Endothelial cell of umbilical vein (primary cell): ENCODE data around the gene ASB2. TPM values are rescaled to one million over a fixed set of nuclear protein-coding genes. Genes with fewer than 3 reads are reported as not detected.

Experiments
- BruUV-seq: library from RNA; stranded (reverse); fragments of 400-500 nt; replicated peaks from 2 replicates; lab custom pipeline; 2021; lab: Mats Ljungman, UMichigan
- CTCF ChIA-PET: fragments of 300-600, 350-600 bp; sonication (Branson Sonifier 250); formaldehyde crosslinking; loops from one replicate; lab custom pipeline; 2021; ENCODE audit warnings: antibody characterized with exemption, inconsistent platforms; lab: Charles Lee
- POLR2A ChIA-PET: fragments of 300-600, 350-600 bp; sonication (Branson Sonifier 250); formaldehyde crosslinking; loops from one replicate; lab custom pipeline; 2021; ENCODE audit warnings: antibody characterized with exemption, inconsistent platforms; lab: Charles Lee
- DNase-seq: peaks from one replicate; pipeline ENCODE4 v3.0.0-alpha.2; 2011; ENCODE audit warnings: low read depth, low spot score
- FAIRE-seq: peaks from 2 replicates; lab custom pipeline; 2011; peaks lifted over from hg19 to GRCh38; lab: Jason Lieb, UNC
- H2AFZ ChIP-seq: 2 replicates; pipeline ENCODE4 v1.6.0; 2012; ENCODE audit warnings: low read depth, low read length, control low read depth, inconsistent platforms
- H3K27ac ChIP-seq: 2 replicates; pipeline ENCODE4 v1.5.1; 2011; ENCODE audit warnings: low read depth, mild to moderate bottlenecking, control low read depth, low read length, moderate library complexity; ENCODE audit not compliant: insufficient read depth
- H3K27me3 ChIP-seq, 2 experiments: 2 replicates each; pipeline versions ENCODE4 v1.6.0 to v1.6.1; 2011; ENCODE audit warnings: low read length in 2 of 2, mixed read lengths in 1 of 2; ENCODE audit not compliant: control insufficient read depth in 2 of 2, insufficient read depth in 2 of 2
- H3K36me3 ChIP-seq, 2 experiments: 2 replicates in 1 of 2; 3 replicates in 1 of 2; pipeline ENCODE4 v1.5.1; 2011; ENCODE audit warnings: low read length in 2 of 2, mild to moderate bottlenecking in 1 of 2, moderate library complexity in 1 of 2; ENCODE audit not compliant: control insufficient read depth in 2 of 2, insufficient read depth in 2 of 2; ENCODE audit errors: extremely low read depth in 1 of 2
- H3K4me1 ChIP-seq: 3 replicates; pipeline ENCODE4 v1.5.1; 2011; ENCODE audit warnings: mild to moderate bottlenecking, low read length; ENCODE audit not compliant: control insufficient read depth, insufficient read depth; ENCODE audit errors: extremely low read depth
- H3K4me2 ChIP-seq: 2 replicates; pipeline ENCODE4 v1.6.1; 2011; ENCODE audit warnings: low read length, control low read depth, mixed read lengths; ENCODE audit not compliant: insufficient read depth
- H3K4me3 ChIP-seq, 3 experiments: fragments of 200-600 bp in 1 of 3; sonication (generic), shearing (Covaris generic) in 1 of 3; replicated peaks in 1 of 3; 2 replicates each; pipeline ENCODE4 v1.5.1; 2011 to 2016; ENCODE audit warnings: control low read depth in 3 of 3, low read length in 3 of 3, mild to moderate bottlenecking in 2 of 3, inconsistent platforms in 1 of 3, low read depth in 1 of 3, moderate library complexity in 1 of 3; ENCODE audit not compliant: insufficient read depth in 1 of 3
- H3K79me2 ChIP-seq: 2 replicates; pipeline ENCODE4 v1.6.0; 2012; ENCODE audit warnings: low read length, inconsistent platforms; ENCODE audit not compliant: control insufficient read depth, insufficient read depth
- H3K9ac ChIP-seq: replicated peaks from 2 replicates; pipeline ENCODE3; 2011; ENCODE audit warnings: low read length, control low read depth; ENCODE audit not compliant: insufficient read depth; ENCODE audit errors: extremely low read depth
- H3K9me1 ChIP-seq: replicated peaks from 3 replicates; pipeline ENCODE4 v1.6.0; 2011; ENCODE audit warnings: mild to moderate bottlenecking, low read length; ENCODE audit not compliant: control insufficient read depth, insufficient read depth; ENCODE audit errors: extremely low read depth
- H3K9me3 ChIP-seq: replicated peaks from 2 replicates; pipeline ENCODE4 v1.5.1; 2012; ENCODE audit warnings: low read length, inconsistent platforms; ENCODE audit not compliant: control insufficient read depth, insufficient read depth
- H4K20me1 ChIP-seq: replicated peaks from 2 replicates; pipeline ENCODE3; 2011; ENCODE audit warnings: mild to moderate bottlenecking, low read length; ENCODE audit not compliant: control insufficient read depth, insufficient read depth; ENCODE audit errors: extremely low read depth
- CTCF ChIP-seq, 2 donors: IDR thresholded peaks; 1 replicate in 1 of 2; 2 replicates in 1 of 2; pipeline ENCODE4 v1.5.1; 2011; ENCODE audit warnings: low read length in 2 of 2, mild to moderate bottlenecking in 2 of 2, moderate library complexity in 2 of 2, control low read depth in 1 of 2, inconsistent platforms in 1 of 2, low read depth in 1 of 2; ENCODE audit not compliant: insufficient read depth in 1 of 2; ENCODE audit errors: extremely low read depth in 1 of 2
- EZH2 ChIP-seq: IDR thresholded peaks from 2 replicates; pipeline ENCODE4 v1.6.1; 2012; ENCODE audit warnings: borderline replicate concordance, low read depth, mild to moderate bottlenecking, moderate library complexity, low read length, inconsistent platforms; ENCODE audit not compliant: severe bottlenecking
- FOS ChIP-seq: IDR thresholded peaks from 2 replicates; pipeline ENCODE4 v1.6.1; 2011; ENCODE audit warnings: mild to moderate bottlenecking, low read length, moderate library complexity, borderline replicate concordance; ENCODE audit not compliant: insufficient read depth
- GATA2 ChIP-seq: IDR thresholded peaks from 2 replicates; pipeline ENCODE4 v1.7.0; 2011; ENCODE audit warnings: low read depth, mild to moderate bottlenecking, moderate library complexity, mixed read lengths, low read length; ENCODE audit not compliant: insufficient read length, insufficient read depth
- JUN ChIP-seq: IDR thresholded peaks from 2 replicates; pipeline ENCODE4 v1.6.1; 2011; ENCODE audit warnings: borderline replicate concordance, low read depth; ENCODE audit not compliant: insufficient read length, insufficient read depth
- MAX ChIP-seq: IDR thresholded peaks from 2 replicates; pipeline ENCODE4 v1.6.1; 2011; ENCODE audit not compliant: insufficient read depth, insufficient read length
- MYC ChIP-seq: IDR thresholded peaks from one replicate; pipeline ENCODE4 v1.6.1; 2011; ENCODE audit warnings: mild to moderate bottlenecking, low read depth, low read length
- POLR2A ChIP-seq: IDR thresholded peaks from 2 replicates; pipeline ENCODE4 v1.6.1; 2012; ENCODE audit warnings: low read depth, mild to moderate bottlenecking, control low read depth, low read length
- POLR2AphosphoS5 ChIP-seq: IDR thresholded peaks from 2 replicates; pipeline ENCODE4 v1.6.1; 2012; ENCODE audit warnings: low read depth, mild to moderate bottlenecking, control low read depth, low read length, moderate library complexity; ENCODE audit not compliant: insufficient read depth
- dilution Hi-C: fragments of 300-500 bp; cut with MboI; formaldehyde crosslinking; loops from one replicate; pipeline ENCODE4 v1.15.0; 2019; ENCODE audit warnings: low sequenced_read_pairs; ENCODE audit not compliant: extremely low pct_ligation_motif_present
- intact Hi-C: fragments of 100-400 bp; cut with micrococcal nuclease; formaldehyde crosslinking; loops from one replicate; pipeline ENCODE4 v1.10.0; 2022
- polyA plus RNA-seq, 4 experiments: library from polyadenylated mRNA; depleted of rRNA in 3 of 4; stranded (reverse) in 3 of 4; unstranded in 1 of 4; fragments of >200 nt; gene quantifications; 2 replicates each; pipeline versions ENCODE4 v1.2.1 to v1.2.3, GENCODE V29; 2011 to 2012; ENCODE audit warnings: missing spikeins in 1 of 4
- total RNA-seq: library from RNA; stranded (reverse); gene quantifications from 2 replicates; pipeline ENCODE4 v1.2.3, GENCODE V29; 2021

Gene ASB2
- total and polyA plus RNA-seq, 2 donors (not counting 3 experiments of a cell fraction or from before 2014, with no cell fraction given) = not detected

GRCh38 chr14:93921001-93921806 is 55.2 kb downstream of the ASB2 start:
- Histone ChIP-seq H3K4me3 (no peak overlapping the region), H2AFZ (no peak overlapping the region), H3K27me3 (no peaks in the 10 kb centered on the region), H3K4me2 (no peak overlapping the region), H3K9me3 (no peaks in the 10 kb centered on the region), H3K79me2 (no peaks in the 10 kb centered on the region), H3K9ac (no peak overlapping the region), H3K27ac (no peak overlapping the region), H3K9me1 (no peaks in the 10 kb centered on the region), H4K20me1 (no peaks in the 10 kb centered on the region), H3K4me1 (no peaks in the 10 kb centered on the region), H3K36me3 (no peaks in the 10 kb centered on the region)
- BruUV-seq = no TSS peak
- CTCF ChIA-PET = no interaction called here
- DNase-seq (no peak), FAIRE-seq (no peak)
- intact Hi-C loops = no loop called here
- POLR2A ChIA-PET = no interaction called here
- TF ChIP-seq CTCF (IDR thresholded peaks at IDR 0.05; ENCODE audit: extremely low read depth in 1 of 2, insufficient read depth in 1 of 2, low read depth in 1 of 2, low read length in 2 of 2) = no peak
- no peak for TF ChIP-seq GATA2
- TF ChIP-seq EZH2 = no peak
- no peak for TF ChIP-seq FOS
- TF ChIP-seq JUN = no peak
- no peak for TF ChIP-seq MAX
- no peak for TF ChIP-seq MYC
- TF ChIP-seq POLR2A = no peak
- TF ChIP-seq POLR2AphosphoS5 = no peak
- dilution Hi-C loops = no loop called here
